H1 (cell line): ENCODE data around the gene LDHB. TPM values are rescaled to one million over a fixed set of nuclear protein-coding genes. Genes with fewer than 3 reads are reported as not detected.

Source experiments
- EGR1 ChIP-seq: IDR thresholded peaks from 2 replicates; pipeline ENCODE4 v1.6.1; 2011; ENCODE audit warnings: low read depth, low read length, borderline replicate concordance
- FOSL1 ChIP-seq: IDR thresholded peaks from 2 replicates; pipeline ENCODE4 v1.6.1; 2011; ENCODE audit warnings: mild to moderate bottlenecking, low read depth, low read length, moderate library complexity; ENCODE audit not compliant: insufficient read depth
- HDAC2 ChIP-seq, 2 experiments: fragments of 300-600 bp in 1 of 2; sonication (generic) in 1 of 2; IDR thresholded peaks; 2 replicates each; pipeline ENCODE4 v1.6.1; 2011 to 2012; ENCODE audit warnings: low read depth in 2 of 2, low read length in 2 of 2, mild to moderate bottlenecking in 2 of 2, moderate library complexity in 2 of 2, borderline replicate concordance in 1 of 2, inconsistent platforms in 1 of 2
- JUND ChIP-seq: IDR thresholded peaks from 2 replicates; pipeline ENCODE4 v1.6.1; 2011; ENCODE audit warnings: mild to moderate bottlenecking, improper control_type of control experiment, low read length
- polyA plus RNA-seq, 7 experiments: library from polyadenylated mRNA; depleted of rRNA in 3 of 7; stranded (reverse) in 5 of 7; unstranded in 2 of 7; fragments of >200 nt in 5 of 7; fragments of 200-250 nt in 2 of 7; gene quantifications; 1 replicate in 5 of 7; 2 replicates in 1 of 7; 4 replicates in 1 of 7; pipeline versions ENCODE4 v1.2.1 to v1.2.3, GENCODE V29; 2011 to 2013; ENCODE audit warnings: missing spikeins in 2 of 7, mixed read lengths in 2 of 7
- total RNA-seq: library from RNA; stranded (reverse); fragmentation: NEBNext Ultra II Directional; extraction: Animal tissue kit (Norgen Biotek cat#: 25700); gene quantifications from 2 replicates; pipeline ENCODE4 v1.2.1, GENCODE V29; 2021
- TF ChIP-seq, protein P1 (sequence below): IDR thresholded peaks from 2 replicates; pipeline ENCODE4 v1.6.1; 2012; ENCODE audit warnings: inconsistent platforms

Gene LDHB
- total and polyA plus RNA-seq, 2 of the 8 experiments (the other 6 are each of a cell fraction or from before 2014, with no cell fraction given): 1,177 to 1,781 TPM

- TF ChIP-seq EGR1 (no peak), FOSL1 (no peak), JUND (no peak), HDAC2 (IDR thresholded peaks at IDR 0.05; ENCODE audit: borderline replicate concordance in 1 of 2, low read depth in 2 of 2, low read length in 2 of 2) (no peak)
- TF ChIP-seq, protein P1, sequence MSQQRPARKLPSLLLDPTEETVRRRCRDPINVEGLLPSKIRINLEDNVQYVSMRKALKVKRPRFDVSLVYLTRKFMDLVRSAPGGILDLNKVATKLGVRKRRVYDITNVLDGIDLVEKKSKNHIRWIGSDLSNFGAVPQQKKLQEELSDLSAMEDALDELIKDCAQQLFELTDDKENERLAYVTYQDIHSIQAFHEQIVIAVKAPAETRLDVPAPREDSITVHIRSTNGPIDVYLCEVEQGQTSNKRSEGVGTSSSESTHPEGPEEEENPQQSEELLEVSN: no peak
Measured at GRCh38 chr12:21678959-21679358, 21.3 kb upstream of the LDHB start (continued).
